HG03469 (cell line): ENCODE measurements around the gene TMEM217.
A peak's percentile ranks its signal among the peaks of the same experiment; 100 is the strongest.
"Not testable (repeated sequence)": the region's sequence is repeated elsewhere in the genome, so short reads cannot be mapped to it uniquely, and the experiment has no call there.

Experiments used
- ATAC-seq: cut with Tn5 transposase; IDR thresholded peaks from one replicate; pipeline ENCODE4 v1.9.1; 2021; ENCODE audit warnings: mild to moderate bottlenecking, moderate library complexity, moderate number of reproducible peaks; ENCODE audit not compliant: unreplicated experiment

The TMEM217 gene

DNA sequence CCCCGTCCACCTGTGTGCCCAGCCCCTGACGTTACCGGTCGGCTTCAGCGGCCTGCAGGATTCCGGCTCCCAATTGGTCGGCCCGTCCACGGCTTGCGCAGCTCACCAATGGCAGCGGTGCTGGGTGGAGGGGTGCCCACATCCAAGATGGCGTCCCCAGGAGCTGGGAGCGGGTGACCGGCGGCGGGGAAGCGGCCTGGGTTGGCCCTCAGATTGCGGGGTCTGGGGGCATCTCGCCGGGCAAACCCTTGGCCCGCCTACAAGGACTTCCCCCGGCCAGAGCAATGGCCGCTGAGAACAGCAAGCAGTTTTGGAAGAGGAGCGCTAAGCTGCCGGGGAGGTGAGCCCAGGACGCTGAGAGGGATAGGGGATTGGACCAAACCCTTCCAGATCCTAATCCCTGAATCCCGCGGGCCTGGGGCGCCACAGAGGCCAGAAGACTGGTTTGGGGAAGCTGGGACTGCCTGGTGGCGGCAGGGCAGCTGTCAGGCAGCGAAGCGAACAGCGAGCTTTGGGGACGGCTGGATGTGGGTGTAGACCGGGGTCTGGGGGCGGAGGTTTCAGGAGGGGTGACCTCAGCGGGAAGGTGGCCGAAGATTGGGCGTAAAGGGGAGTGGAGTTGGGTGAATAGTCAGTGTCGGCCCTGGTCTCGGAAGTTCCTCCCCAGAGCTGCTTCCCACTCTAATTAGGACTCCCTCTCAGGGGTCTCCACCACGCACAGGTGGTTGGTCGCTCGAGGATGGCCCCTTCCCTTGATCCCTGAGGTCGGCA is at the start of gene TMEM217, which contains the start of gene TBC1D22B:
TMEM217 (minus strand) TSS at position 511 of the 771 bp plus-strand sequence. CDS start 39,114 bp downstream, outside the sequence.
TBC1D22B (plus strand) TSS at position 139 of the 771 bp plus-strand sequence; CDS start at position 285, 146 bp downstream.
- ATAC-seq, result peak; percentile 76

DNA sequence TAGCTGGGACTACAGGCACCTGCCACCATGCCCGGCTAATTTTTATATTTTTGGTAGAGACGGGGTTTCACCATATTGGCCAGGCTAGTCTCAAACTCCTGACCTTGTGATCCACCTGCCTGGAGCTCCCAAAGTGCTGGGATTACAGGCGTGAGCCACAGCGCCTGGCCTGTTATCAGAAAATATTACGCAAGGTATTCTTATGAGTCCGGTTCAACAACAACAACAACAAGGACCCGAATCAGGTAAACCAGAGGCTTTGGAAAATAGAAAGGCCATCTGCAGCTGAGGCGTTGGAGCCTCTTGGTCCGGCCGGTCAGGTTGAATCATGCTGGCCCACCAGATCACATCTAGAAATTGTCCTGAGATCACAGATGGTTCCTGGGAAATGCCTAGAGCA is 49.5 kb upstream of the TMEM217 start:
- ATAC-seq, result not testable (repeated sequence)

DNA sequence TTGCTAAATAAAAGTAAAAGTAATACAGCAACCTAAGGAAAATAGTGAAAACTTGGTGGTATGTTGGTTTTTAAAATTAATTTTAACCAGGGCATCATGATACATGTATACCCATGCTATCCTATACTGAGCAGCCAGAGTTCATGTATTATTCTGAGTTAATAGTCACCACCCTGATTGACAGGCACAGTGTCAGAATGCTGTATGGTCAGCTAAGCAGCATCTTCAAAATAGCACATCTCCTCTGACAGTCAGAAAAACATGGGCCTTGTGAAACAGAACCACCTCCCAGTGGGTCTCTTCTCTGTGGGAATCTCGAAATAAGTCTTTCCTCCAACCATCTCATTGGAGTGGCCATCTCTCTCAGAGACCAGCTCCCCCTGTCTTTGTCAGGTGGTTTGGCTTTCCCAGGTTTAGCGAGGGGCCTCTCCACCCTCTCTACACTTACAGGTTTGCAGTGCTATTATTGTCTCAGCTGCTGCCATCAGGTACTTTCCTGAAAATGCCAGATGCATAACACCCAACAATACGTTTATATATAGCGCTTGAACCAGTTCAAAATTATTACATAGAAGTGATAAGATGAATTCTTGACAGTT is 48.8 kb upstream of the TMEM217 start:
- no peak for ATAC-seq

DNA sequence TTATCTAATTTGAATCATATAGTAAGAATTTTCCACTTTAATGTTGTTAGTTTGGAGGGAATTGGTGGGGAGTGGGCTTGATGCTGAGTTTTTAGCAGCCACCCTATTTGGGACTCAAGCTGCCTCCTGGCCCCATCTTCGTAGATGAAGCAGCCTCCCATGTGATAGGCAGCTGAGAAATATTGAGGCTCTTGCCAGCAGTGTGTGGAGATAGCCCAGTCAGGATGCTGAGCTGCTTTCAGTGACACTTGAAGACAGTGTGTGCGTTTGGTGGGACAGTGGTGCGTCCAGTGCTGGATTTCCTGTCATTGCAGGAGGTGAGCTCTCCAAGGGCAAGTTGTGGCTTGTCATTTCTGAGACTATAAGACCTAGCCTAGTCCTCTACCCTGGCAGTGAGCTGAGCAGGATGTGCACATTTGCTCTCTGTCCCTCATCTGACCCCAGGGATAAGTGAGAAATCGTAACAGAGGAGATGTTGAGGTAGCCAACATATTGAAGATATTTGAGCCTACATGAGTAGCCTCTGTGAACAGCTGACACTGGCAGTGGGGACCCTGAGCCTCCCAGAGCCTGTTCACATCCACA is 48.0 kb upstream of the TMEM217 start:
- no peak for ATAC-seq

DNA sequence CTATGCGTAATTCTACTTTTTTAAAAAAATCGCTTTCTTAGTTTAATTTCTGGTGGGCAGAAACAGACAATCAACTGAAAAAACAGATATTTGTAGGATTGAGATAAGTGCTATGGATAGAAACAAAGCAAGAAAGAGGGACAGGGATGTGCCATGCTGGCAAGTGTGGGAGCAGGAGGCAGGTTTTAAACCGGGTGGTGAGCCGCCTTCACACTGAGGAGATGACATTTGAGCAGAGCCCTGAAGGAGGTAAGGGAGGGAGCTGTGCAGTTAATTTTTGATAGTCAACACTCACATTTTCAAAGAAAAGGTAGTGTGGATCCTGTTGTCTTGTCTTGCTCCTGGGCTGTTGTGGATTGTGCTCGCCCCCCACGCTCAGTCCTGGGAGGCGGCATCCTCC is 46.8 kb upstream of the TMEM217 start:
- no peak for ATAC-seq

DNA sequence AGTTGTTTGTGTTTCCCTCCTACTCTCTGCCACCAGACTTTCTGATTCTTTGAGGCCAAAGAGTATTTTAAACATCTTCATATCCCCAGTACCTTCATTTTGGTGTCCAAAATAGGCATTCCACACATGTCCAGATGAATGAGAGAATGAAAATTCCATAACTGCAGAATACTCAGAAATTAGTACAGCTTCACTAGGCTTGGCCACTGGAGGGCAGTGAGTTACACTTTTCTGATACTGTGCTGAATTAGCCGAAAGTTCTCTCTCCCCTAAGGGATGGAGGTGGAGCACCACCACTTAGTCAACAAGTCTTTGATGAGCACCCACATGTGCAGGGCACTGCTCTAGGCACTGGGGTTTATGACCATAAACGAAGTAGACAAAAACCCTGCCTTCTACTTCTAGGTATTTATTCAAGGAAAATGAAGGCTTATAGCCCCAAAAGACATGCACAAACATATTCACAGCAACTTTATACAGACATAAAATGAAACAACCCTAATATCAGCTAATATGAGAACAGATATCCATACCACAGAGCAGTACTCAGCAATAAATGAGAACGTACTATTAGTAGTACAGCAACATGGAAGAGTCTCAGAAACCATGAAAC is 46.1 kb upstream of the TMEM217 start:
- ATAC-seq, result no peak

DNA sequence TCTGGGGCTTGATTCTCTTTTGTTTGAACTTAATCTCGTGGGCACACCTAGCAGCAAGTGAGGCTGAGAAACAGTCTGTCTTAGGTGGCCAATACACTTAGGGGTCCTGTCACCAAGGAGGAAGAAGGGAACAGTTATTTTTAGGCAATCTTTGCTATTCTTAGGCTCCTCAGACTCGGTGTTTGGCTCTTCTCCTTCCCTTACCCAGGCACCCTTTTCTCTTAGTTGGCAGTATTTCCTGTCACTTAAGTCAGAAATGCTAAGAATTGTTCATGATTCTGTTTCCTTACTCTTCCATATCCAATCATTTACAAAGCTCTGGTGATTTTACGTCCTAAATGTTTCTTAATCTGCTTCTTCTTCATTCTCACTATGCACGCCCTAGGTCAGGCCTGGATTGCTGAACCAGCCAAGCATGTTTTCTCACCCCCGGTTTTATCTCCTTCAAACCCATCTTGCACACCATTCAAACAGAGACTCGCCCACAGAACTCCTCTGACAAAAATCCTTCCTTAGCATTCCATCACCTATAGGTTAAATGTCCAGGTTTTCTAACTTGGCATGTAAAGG is 45.2 kb upstream of the TMEM217 start:
- ATAC-seq, result no peak

DNA sequence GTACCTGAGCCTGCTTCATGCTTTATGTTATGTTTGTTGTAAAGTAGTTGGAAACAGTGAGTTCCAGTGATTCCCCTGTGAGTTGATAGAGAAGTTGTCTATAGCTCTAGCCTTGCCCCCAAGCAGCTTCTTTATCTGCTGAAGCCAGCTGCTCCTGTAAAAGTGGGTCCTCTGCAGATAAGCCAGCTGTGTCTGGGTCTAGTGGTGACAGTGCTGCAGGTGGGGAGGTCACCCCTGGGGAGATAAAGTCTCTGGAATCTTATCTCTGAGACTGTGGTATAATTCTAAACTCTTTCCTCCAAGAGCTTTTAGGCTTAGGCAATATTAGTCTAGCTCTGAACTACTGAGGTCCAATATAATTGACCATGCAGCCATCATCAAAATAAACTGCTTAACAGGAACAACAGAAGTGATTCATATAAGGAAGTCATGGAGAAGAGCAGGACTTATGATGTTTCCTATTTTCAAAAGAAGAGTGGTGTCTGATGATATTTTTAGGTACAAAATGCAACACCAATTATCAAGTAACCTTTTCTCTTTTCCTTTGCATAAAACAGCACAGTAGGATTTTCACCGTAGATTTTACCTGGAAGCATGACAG is 44.2 kb upstream of the TMEM217 start:
- ATAC-seq, result no peak

DNA sequence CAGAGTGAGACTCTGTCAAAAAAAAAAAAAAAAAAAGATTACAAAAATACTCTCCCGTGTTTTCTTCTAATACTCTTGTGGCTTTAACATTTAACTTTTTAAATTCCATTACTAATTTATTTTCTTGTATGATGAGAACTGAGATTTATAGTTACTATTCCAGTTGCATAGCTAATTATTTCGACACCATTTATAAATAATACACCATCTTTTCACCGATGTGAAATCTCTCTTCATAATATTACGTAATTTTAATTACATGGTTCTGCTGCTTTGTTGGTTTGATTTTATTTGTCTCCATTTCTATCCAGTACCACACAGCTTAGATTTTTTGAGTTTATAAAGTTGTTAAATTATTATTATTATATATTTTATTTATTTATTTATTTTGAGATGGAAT is 42.0 kb upstream of the TMEM217 start:
- ATAC-seq, result no peak

DNA sequence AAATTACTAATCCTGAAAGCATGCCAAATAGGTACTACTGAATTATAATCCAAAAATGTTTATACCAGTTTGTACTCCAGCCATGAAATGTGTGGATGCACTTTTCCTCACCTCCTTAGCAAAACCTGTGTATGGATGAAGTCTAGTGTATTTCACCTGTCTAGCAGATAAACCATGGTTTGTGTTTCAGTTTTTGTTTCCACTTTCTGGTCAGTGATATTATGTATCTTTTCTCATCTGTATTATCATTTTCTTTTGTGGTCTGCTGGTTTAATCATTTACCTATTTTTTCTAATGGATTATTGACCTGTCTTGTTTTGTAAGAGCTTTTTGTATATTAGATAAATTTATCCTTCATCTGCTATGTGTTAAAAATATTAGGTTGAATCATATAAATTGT is 41.0 kb upstream of the TMEM217 start:
- no peak for ATAC-seq

DNA sequence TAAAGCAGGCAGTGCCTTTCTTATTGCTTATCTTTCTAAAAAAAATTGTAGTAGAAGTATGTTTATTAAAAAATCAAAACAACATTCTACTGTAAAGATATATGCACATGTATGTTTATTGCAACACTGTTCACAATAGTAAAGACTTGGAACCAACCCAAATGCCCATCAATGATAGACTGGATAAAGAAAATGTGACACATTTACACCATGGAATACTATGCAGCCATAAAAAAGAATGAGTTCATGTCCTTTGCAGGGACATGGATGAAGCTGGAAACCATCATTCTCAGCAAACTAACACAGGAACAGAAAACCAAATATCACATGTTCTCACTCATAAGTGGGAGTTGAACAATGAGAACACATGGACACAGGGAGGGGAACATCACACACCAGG is 39.7 kb upstream of the TMEM217 start:
- ATAC-seq, result not testable (repeated sequence)

DNA sequence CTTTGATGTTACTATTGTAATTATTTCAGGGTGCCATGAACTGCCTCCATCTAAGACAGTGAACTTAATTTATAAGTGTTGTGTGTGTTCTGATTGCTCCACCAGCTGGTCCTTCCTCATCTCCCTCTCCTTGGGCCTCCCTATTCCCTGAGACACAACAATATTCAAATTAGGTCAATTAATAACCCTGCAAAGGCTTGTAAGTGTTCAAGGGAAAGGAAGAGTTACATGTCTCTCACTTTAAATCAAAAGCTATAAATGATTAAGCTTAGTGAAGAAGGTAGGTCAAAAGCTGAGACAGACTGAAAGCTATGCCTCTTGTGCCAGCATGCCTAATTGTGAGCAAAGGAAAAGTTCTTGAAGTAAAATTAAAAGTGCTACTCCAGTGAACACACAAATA is 35.5 kb upstream of the TMEM217 start:
- ATAC-seq, result no peak

DNA sequence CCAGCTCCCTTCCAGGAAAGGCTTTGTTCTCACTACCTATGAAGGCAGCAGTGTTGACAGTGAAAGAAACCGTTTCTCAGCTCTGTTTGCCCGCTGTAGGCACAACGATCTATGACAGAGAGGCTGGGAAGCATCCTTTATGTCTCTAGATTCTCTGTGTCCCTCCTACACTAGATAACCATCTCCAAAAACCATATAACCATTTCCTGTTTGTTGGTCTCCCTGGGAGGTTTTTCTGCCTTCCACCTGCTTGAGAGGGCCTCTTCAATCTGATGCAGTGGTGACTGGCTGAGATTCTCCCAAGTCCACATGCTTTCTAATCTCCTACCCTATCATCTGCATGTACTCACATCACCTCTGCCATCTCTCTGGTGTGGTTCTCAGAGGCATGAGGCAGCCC is 32.0 kb upstream of the TMEM217 start:
- no peak for ATAC-seq

DNA sequence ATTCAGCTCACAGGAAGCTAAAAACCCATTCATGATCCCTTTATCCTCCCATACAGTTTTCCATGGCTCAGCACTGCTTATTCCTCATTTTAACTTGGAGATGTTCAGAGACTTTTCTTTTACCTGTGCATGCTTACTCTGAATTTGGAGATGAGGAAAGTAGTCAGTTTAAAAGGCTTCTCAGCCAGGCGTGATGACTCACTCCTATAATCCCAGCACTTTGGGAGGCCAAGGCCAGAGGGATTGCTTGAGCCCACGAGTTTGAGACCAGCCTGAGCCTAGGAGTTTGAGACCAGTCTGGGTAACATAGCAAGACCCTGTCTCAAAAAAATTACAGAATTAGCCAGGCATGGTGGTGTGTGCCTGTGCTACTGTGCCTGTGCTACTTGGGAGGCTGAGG is 30.3 kb upstream of the TMEM217 start:
- no peak for ATAC-seq

DNA sequence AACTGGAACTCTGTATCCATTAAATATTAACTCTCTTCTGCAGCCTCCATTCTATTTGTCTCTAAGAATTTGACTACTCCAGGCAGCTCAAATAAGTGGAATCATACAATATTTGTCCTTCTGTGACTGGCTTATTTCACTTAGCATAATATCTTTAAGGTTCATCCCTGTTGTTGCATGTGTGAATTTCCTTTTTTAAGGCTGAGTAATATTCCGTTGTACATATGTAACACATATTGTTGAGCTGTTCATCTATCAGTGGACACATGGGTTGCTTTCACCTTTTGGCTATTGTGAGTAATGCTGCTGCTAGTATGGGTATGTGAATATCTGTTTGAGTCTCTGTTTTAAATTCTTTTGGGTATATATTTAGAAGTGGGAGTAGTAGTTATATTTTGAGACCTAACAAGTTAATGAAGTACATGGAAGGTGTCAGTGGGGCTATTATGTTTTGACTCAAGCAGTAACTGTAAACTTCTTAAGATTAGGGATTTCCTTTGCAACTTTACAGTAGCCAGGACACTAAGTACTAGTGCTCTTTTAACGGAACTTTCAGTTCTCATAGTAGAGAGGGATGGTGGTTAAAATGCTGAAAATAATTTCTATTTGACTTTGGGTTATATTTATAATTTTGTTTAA is 29.7 kb upstream of the TMEM217 start:
- no peak for ATAC-seq

DNA sequence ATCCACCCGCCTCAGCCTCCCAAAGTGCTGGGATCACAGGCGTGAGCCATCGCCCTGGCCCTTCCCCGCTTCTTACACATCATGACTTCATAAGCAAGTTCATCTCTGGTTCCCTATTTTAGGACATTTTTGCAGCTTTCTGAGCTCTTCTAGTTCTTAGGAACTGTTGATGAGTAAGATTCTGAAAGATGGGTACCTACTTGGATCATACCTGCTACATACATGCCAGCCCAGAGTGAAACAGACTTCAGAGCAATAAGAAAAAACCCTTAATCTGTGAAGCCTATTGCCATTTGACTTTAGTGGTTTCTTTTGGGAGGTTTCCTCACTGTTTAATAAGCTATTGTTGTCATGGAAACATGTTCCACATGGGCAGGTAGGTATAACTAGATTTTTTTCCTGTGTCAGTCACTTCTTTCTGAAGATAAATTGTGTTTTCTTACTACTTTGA is 27.9 kb upstream of the TMEM217 start:
- no peak for ATAC-seq

DNA sequence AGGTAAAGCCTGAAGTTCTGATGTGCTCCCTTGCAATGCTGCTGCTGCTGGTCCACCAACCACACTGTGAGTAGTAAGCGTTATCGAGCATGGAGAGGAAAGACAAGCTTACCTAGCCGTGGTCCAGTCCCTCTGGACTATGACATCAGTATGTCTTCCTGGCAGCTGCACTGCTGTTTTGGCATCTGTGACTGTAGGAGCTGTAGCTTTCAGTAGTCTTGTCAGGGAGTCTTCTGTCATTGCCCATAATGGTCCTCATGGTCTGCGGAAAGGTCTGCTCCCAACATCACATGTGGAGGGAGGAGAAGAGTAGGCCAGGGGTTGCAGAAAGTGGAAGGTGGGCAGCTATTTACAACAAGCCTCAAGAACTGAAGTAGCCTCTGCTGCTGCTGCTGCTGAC is 26.8 kb upstream of the TMEM217 start:
- no peak for ATAC-seq

DNA sequence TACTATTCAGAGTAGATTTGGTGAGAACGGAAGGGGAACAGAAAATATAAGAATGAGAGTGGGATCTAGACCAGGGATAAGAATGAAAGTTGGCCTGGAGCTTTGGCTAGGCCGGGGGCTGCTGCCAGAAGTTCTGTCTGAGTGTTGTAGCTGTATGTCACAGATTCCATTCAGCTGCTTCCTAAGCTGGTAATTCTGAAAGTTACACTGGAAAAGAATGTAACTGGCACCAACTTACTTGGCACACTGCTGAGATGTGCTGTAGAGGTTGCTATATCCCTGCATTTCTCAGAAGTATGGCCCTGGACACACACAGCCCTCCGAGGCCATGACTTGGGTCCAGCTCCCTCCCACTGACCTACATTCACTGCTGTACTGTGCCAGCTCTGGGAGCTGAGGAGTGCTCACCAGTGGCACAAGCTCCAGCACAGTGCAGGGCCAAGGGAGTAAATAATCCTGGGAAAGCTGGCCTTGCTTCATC is 25.8 kb upstream of the TMEM217 start:
- ATAC-seq, result no peak

DNA sequence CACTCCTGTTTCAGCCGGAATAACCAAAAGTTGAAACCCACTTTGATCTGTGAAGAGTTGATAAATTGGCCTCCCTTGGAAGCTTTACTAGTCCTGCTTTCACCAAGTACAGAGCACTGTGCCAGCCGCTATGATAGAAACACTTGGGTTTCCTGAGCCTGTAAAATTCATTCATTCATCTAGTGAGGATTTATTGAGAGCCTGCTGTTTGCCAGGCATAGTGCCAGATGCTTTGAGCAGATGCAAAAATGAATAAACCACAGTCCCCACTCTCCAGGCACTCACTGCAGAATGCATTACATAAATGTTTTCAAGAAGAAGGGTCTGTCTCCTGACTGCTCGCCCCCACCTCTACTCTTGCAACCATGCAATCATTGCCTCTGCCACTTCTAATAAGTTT is 25.3 kb upstream of the TMEM217 start:
- no peak for ATAC-seq

DNA sequence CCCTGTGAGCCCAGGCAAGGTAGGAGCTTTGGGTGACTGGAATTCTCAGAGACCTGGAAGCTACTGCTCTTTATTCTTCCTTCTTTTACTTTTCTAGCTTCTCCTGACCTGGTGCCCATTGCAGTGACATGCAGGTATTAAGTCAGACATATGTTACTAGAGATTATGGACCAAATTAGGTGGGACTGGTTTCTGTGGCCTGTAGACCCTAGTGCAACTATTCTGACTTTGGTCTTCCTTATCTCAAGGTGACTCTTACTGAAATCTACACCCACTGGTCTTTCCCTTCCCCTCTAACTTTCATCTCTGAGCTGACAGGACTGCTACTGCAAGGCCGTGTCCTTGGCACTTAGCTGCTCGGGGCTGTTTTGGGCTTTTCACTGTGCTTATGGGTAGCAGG is 24.4 kb upstream of the TMEM217 start:
- ATAC-seq, result no peak
